Osteocyte (in vitro differentiated cells): ENCODE measurements around the gene SPX. TPM values are rescaled to one million over a fixed set of nuclear protein-coding genes. Genes with fewer than 3 reads are reported as not detected.
A peak's percentile ranks its signal among the peaks of the same experiment; 100 is the strongest.

ENCODE experiments used
- DNase-seq: peaks from one replicate; pipeline ENCODE4 v3.0.0; 2021; ENCODE audit warnings: mixed read lengths; ENCODE audit not compliant: unreplicated experiment; ENCODE audit errors: extremely low spot score
- H3K27ac Mint-ChIP-seq: one replicate; pipeline ENCODE4 v1.8.0; 2021; ENCODE audit warnings: mild to moderate bottlenecking, mixed read lengths; ENCODE audit not compliant: unreplicated experiment
- H3K27me3 Mint-ChIP-seq: one replicate; pipeline ENCODE4 v1.8.0; 2021; ENCODE audit warnings: mixed read lengths; ENCODE audit not compliant: unreplicated experiment
- H3K36me3 Mint-ChIP-seq: one replicate; pipeline ENCODE4 v1.8.0; 2021; ENCODE audit warnings: mixed read lengths; ENCODE audit not compliant: unreplicated experiment
- H3K4me1 Mint-ChIP-seq: one replicate; pipeline ENCODE4 v1.8.0; 2021; ENCODE audit warnings: mixed read lengths; ENCODE audit not compliant: unreplicated experiment
- H3K4me3 Mint-ChIP-seq: one replicate; pipeline ENCODE4 v1.8.0; 2021; ENCODE audit warnings: mild to moderate bottlenecking, moderate library complexity, mixed read lengths; ENCODE audit not compliant: unreplicated experiment
- H3K9me3 Mint-ChIP-seq: one replicate; pipeline ENCODE4 v1.8.0; 2021; ENCODE audit warnings: mixed read lengths; ENCODE audit not compliant: unreplicated experiment
- long read RNA-seq: library from polyadenylated mRNA; unstranded; transcript quantifications from one replicate; pipeline ENCODE4 v2.0.0, GENCODE V29; 2021
- total RNA-seq: library from RNA; stranded (reverse); gene quantifications from 2 replicates; pipeline ENCODE4 v1.2.1, GENCODE V29; 2021
- TF ChIP-seq, protein P1 (sequence below): fragments of 200-600 bp; sonication (generic); IDR thresholded peaks from 2 replicates; pipeline ENCODE4 v1.5.0; 2021; ENCODE audit warnings: antibody characterized with exemption, mild to moderate bottlenecking, moderate library complexity

The SPX gene, protein sequence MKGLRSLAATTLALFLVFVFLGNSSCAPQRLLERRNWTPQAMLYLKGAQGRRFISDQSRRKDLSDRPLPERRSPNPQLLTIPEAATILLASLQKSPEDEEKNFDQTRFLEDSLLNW
- 9.4 and 11.6 TPM in 2 replicates for total RNA-seq
- long read RNA-seq, transcript SPX-201 (6 exons, 2,269 nt): major isoform, 204 of 226 reads
- long read RNA-seq, transcript SPX-202 (4 exons, 1,683 nt): minor isoform, 5 of 226 reads
- long read RNA-seq, transcript SPX-203 (3 exons, 1,826 nt): minor isoform, 5 of 226 reads
- long read RNA-seq, partial matches to known transcripts: 5 of 226 reads
- long read RNA-seq, other reads (novel, unspliced or antisense): 6 of 226 reads

DNA sequence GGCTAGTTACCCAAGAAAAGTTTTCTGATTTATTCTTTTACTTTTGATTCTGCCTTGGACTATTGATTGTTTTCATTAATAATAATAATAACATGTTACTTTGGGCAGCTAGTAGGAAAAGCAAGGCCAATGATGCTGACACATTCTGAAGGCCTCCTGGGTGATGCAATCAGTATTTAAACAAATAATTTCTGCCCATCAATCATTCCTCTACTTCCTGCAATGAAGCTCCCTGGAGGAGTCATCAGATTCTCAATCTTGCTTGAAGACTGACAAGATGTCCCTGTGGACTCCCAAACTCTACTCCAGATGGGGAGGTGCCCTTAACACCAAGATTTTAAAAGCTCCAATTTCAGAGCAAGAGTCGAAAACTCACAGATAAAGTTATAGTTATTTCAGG lies at the start of gene SPX:
SPX (plus strand) TSS at position 244 of the 400 bp plus-strand sequence. CDS start 177 bp downstream, outside the sequence.
- Mint-ChIP-seq H3K4me1 (peaks cover 27% of the 10 kb centered on the region), H3K4me3 (peak within 1 kb of the TSS; percentile 74), H3K27me3 (no peaks in the 10 kb centered on the region), H3K9me3 (peaks cover 5% of the 10 kb centered on the region), H3K27ac (peak within 1 kb of the TSS; percentile 61), H3K36me3 (peaks cover 7% of the 10 kb centered on the region)
- DNase-seq: no peak
- TF ChIP-seq, protein P1, sequence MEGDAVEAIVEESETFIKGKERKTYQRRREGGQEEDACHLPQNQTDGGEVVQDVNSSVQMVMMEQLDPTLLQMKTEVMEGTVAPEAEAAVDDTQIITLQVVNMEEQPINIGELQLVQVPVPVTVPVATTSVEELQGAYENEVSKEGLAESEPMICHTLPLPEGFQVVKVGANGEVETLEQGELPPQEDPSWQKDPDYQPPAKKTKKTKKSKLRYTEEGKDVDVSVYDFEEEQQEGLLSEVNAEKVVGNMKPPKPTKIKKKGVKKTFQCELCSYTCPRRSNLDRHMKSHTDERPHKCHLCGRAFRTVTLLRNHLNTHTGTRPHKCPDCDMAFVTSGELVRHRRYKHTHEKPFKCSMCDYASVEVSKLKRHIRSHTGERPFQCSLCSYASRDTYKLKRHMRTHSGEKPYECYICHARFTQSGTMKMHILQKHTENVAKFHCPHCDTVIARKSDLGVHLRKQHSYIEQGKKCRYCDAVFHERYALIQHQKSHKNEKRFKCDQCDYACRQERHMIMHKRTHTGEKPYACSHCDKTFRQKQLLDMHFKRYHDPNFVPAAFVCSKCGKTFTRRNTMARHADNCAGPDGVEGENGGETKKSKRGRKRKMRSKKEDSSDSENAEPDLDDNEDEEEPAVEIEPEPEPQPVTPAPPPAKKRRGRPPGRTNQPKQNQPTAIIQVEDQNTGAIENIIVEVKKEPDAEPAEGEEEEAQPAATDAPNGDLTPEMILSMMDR: no peak

- Mint-ChIP-seq H3K27me3 (no peaks in the 10 kb centered on the region), H3K9me3 (no peaks in the 10 kb centered on the region), H3K36me3 (peaks cover 32% of the 10 kb centered on the region), H3K27ac (peak overlapping the region; percentile 60), H3K4me1 (peaks cover 10% of the 10 kb centered on the region), H3K4me3 (no peak overlapping the region)
- TF ChIP-seq, protein P1: no peak
- no peak for DNase-seq
These were observed 49.1 kb upstream of the SPX start for GRCh38 chr12:21476949-21477348.

GRCh38 chr12:21478756-21479455 lies 47.2 kb upstream of the SPX start:
- no peaks in the 10 kb centered on the region for H3K9me3 Mint-ChIP-seq

GRCh38 chr12:21483531-21483930 lies 42.6 kb upstream of the SPX start:
- no peaks in the 10 kb centered on the region for H3K27me3 Mint-ChIP-seq
- no peaks in the 10 kb centered on the region for H3K4me1 Mint-ChIP-seq
- no peak for DNase-seq
- no peaks in the 10 kb centered on the region for H3K9me3 Mint-ChIP-seq
- H3K36me3 Mint-ChIP-seq: peaks cover 20% of the 10 kb centered on the region
- H3K27ac Mint-ChIP-seq: no peak overlapping the region
- no peak overlapping the region for H3K4me3 Mint-ChIP-seq
- TF ChIP-seq, protein P1: no peak

More at GRCh38 chr12:21478756-21479455, 47.2 kb upstream of the SPX start:
- H3K36me3 Mint-ChIP-seq: peaks cover 20% of the 10 kb centered on the region
- TF ChIP-seq, protein P1: no peak
- no peak for DNase-seq
- no peaks in the 10 kb centered on the region for H3K27me3 Mint-ChIP-seq
- H3K27ac Mint-ChIP-seq: no peak overlapping the region
- H3K4me3 Mint-ChIP-seq: no peak overlapping the region
- peaks cover 10% of the 10 kb centered on the region for H3K4me1 Mint-ChIP-seq

DNA sequence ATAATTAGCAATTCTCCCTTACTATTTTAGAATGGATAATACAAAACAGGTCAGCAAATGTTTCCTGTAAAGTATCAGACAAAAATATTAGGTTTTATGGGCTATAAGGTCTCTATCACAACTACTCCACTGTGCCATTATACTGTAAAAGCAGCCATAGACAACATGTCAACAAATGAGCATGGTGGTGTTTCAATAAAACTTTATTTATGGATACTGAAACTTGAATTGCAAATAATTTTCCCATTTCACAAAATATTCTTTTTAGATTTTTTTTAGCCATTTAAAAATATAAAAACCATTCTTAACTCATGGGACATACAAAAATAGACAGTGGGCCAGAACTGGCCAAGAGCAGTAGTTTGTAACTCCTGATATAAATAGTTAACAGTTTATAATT lies 40.1 kb upstream of the SPX start:
- H3K27ac Mint-ChIP-seq: no peak overlapping the region
- H3K4me3 Mint-ChIP-seq: no peak overlapping the region
- H3K9me3 Mint-ChIP-seq: no peaks in the 10 kb centered on the region
- TF ChIP-seq, protein P1: no peak
- DNase-seq: no peak
- peaks cover 36% of the 10 kb centered on the region for H3K36me3 Mint-ChIP-seq
- no peaks in the 10 kb centered on the region for H3K4me1 Mint-ChIP-seq
- no peaks in the 10 kb centered on the region for H3K27me3 Mint-ChIP-seq
